GM23248 (cell line): Measurements from ENCODE around the gene MTUS2.

ENCODE experiments used
- EZH2 ChIP-seq: fragments of 200-600 bp; sonication (generic); IDR thresholded peaks from 2 replicates; pipeline ENCODE4 v1.6.1; 2018; ENCODE audit warnings: antibody characterized with exemption, mild to moderate bottlenecking; ENCODE audit not compliant: insufficient read depth, poor library complexity, severe bottlenecking
- EZH2phosphoT487 ChIP-seq: fragments of 200-600 bp; sonication (generic); IDR thresholded peaks from 2 replicates; pipeline ENCODE4 v1.6.1; 2018; ENCODE audit warnings: antibody characterized with exemption, moderate library complexity, mild to moderate bottlenecking, low read depth; ENCODE audit not compliant: insufficient read depth

DNA sequence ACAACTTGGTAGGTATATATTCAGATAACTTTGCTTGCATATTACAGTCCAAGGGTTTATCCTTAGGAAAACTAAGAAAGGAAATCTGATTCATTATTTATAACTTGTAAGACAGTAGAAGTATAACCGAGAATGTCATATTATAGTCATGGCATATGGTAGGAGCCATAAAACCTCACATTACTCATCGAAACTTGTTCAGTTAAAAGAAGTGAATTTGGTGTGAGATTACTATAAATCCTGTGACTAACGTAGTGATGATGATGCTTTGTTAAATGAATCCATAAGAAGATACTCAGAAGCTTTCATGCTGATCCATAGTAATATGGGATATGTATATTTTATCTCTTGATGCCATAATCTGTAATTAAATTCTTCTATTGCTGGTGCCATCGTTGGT is 57.3 kb downstream of the MTUS2 start:
- TF ChIP-seq EZH2phosphoT487: no peak
- no peak for TF ChIP-seq EZH2
